Brain microvascular endothelial cell (primary cell): ENCODE results near the gene FAM20B.

ENCODE experiments used
- DNase-seq: peaks from one replicate; pipeline ENCODE4 v3.0.0-alpha.2; 2020
- H3K27ac ChIP-seq: fragments of 250-450 bp; sonication (Bioruptor Pico); 2 replicates; pipeline ENCODE4 v1.5.1; 2020; ENCODE audit warnings: mild to moderate bottlenecking, moderate library complexity
- H3K27me3 ChIP-seq: fragments of 250-450 bp; sonication (Bioruptor Pico); replicated peaks from 2 replicates; pipeline ENCODE4 v1.5.1; 2020; ENCODE audit warnings: mild to moderate bottlenecking
- H3K36me3 ChIP-seq: fragments of 250-450 bp; sonication (Bioruptor Pico); replicated peaks from 2 replicates; pipeline ENCODE4 v1.5.1; 2020; ENCODE audit warnings: mild to moderate bottlenecking
- H3K4me3 ChIP-seq: 2 replicates; pipeline ENCODE4 v1.5.1; 2011; ENCODE audit warnings: low read depth, mild to moderate bottlenecking, control low read depth, low read length, moderate library complexity
- in situ Hi-C: cut with HindIII; loops from 2 replicates; pipeline ENCODE4 v1.10.0; 2017; ENCODE audit warnings: low sequenced_read_pairs, low pct_ligation_motif_present
- TF ChIP-seq, protein P1 (sequence below): IDR thresholded peaks from 2 replicates; pipeline ENCODE4 v1.5.1; 2011; ENCODE audit warnings: low read depth, mild to moderate bottlenecking, moderate library complexity, low read length, control low read depth, inconsistent platforms; ENCODE audit errors: missing control alignments

Gene FAM20B

DNA sequence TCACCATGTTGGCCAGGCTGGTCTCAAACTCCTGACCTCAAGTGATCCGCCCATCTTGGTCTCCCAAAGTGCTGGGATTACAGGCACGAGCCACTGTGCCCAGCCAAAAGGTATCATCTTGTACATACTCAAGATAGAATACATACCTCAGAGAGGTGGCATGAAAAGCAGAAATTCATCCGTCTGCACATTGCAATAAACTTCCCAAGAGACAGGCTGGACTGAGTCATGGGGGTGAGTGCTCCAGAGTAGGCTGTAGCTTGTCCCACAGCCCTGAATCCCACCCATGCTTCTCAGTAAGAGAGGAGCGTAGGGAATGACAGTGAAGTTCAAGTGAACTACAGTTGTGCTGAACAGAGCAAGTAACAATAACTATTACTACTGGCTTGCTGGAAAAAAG lies 75.9 kb downstream of the FAM20B start:
- H3K27me3 ChIP-seq = no peaks in the 10 kb centered on the region
- no peak overlapping the region for H3K27ac ChIP-seq
- DNase-seq = no peak
- in situ Hi-C loops = no loop called here
- peaks cover 62% of the 10 kb centered on the region for H3K36me3 ChIP-seq
- H3K4me3 ChIP-seq = no peak overlapping the region
- TF ChIP-seq, protein P1, sequence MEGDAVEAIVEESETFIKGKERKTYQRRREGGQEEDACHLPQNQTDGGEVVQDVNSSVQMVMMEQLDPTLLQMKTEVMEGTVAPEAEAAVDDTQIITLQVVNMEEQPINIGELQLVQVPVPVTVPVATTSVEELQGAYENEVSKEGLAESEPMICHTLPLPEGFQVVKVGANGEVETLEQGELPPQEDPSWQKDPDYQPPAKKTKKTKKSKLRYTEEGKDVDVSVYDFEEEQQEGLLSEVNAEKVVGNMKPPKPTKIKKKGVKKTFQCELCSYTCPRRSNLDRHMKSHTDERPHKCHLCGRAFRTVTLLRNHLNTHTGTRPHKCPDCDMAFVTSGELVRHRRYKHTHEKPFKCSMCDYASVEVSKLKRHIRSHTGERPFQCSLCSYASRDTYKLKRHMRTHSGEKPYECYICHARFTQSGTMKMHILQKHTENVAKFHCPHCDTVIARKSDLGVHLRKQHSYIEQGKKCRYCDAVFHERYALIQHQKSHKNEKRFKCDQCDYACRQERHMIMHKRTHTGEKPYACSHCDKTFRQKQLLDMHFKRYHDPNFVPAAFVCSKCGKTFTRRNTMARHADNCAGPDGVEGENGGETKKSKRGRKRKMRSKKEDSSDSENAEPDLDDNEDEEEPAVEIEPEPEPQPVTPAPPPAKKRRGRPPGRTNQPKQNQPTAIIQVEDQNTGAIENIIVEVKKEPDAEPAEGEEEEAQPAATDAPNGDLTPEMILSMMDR = no peak

- in situ Hi-C loops = no loop called here
- Histone ChIP-seq H3K27me3 (no peaks in the 10 kb centered on the region), H3K27ac (no peak overlapping the region), H3K4me3 (no peak overlapping the region), H3K36me3 (peaks cover 64% of the 10 kb centered on the region)
- TF ChIP-seq, protein P1 = no peak
- no peak for DNase-seq
Observed at GRCh38 chr1:179103999-179104398, 78.3 kb downstream of the FAM20B start.

DNA sequence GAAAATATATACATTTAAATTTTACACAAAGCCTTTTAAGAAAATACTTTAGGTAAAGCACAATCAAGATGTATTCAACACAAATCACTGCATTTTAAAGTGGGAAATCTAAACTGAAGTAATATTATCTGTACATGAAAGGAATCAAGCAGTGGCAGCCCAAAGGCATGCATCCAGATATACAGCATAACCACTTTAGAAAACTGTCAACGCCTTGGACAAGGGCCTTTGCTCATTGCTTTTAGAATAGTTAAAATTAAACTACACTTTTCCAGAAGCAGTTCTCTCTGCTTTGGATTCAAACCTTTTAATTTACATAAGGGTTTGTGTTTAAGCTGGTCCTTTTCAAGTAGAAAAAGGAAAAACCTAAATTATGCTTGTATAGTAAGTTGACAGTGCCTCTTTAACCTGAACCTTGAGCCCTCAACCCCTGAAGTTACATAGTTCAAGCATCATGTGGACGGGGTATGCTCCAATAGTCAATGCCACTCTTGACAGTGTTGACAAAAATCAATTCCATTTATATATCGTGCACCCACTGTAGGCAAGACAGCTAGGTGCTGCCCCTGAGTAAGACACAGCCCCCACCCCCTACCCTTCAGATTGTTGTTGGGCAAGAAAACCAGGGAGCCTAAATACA lies 79.0 kb downstream of the FAM20B start:
- Histone ChIP-seq H3K36me3 (peaks cover 68% of the 10 kb centered on the region), H3K4me3 (no peak overlapping the region), H3K27me3 (no peaks in the 10 kb centered on the region), H3K27ac (no peak overlapping the region)
- TF ChIP-seq, protein P1 = no peak
- DNase-seq = no peak
- in situ Hi-C loops = no loop called here

GRCh38 chr1:179105393-179105792 lies 79.7 kb downstream of the FAM20B start:
- in situ Hi-C loops = no loop called here
- no peak overlapping the region for H3K27ac ChIP-seq
- TF ChIP-seq, protein P1 = peak; percentile 71
- no peak overlapping the region for H3K4me3 ChIP-seq
- no peak for DNase-seq
- H3K36me3 ChIP-seq = peaks cover 68% of the 10 kb centered on the region
- H3K27me3 ChIP-seq = no peaks in the 10 kb centered on the region

- in situ Hi-C loops = no loop called here
- no peak overlapping the region for H3K27ac ChIP-seq
- H3K4me3 ChIP-seq = no peak overlapping the region
- TF ChIP-seq, protein P1 = no peak
- no peaks in the 10 kb centered on the region for H3K27me3 ChIP-seq
- peaks cover 65% of the 10 kb centered on the region for H3K36me3 ChIP-seq
- DNase-seq = no peak
Observed at GRCh38 chr1:179107706-179108629, 82.3 kb downstream of the FAM20B start.
